HG03097 (cell line): Measurements from ENCODE around the gene CYP4V2.
"Not testable (repeated sequence)": the region's sequence is repeated elsewhere in the genome, so short reads cannot be mapped to it uniquely, and the experiment has no call there.

Source experiments
- ATAC-seq: cut with Tn5 transposase; IDR thresholded peaks from one replicate; pipeline ENCODE4 v1.9.1; 2021; ENCODE audit not compliant: unreplicated experiment, low FRiP score

CYP4V2 gene

DNA sequence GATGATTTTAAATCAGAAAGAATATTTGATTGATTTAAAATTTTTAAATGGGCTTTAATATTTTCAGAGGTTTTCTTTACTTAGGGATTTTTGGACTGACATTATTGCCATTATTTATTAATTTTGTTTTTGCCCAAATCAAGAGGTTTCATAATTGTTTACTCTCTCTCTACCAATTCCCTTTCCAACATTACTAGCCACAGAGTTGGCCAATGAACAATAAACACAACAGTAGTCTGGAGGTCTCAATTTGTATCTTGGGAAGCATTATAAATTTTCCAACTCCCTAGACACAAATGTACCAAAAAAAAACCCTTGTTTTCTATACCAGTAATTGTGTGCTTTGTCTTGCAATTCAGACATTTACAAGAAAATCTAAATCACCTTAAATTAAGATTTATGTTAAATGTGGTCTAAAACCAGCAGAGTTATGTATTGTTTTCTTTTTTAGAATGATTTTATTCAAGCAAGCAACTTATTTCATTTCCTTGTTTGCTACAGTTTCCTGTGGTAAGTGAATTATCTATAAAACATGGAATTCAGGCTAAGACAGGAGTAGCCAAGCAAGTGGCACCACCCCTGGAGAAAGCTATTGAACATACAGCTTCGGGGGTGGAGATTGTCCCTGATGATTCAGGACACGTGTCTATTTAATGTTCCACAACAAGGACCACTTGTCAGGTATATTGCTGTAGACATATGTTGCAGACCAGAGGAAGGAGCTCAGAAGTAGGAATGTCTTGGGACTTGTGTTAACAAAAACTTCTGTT lies 36.6 kb downstream of the CYP4V2 start:
- no peak for ATAC-seq

DNA sequence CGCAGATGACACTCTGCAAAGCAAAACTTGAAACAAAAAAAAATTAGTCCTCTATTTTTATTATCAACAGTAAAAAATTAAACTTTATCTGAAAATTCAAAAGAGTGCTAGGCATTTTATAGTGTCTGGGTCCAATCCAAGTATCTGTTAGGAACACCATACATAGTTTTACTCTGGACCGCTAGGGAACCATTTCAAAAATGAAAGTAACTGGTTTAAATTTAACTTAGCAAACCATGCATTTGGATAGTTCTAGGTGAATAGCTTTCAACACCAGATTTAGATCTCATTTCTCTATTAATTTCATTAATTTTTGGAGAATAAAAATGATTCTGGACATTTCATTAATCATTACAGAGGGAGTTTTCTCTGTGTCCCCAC lies 37.1 kb downstream of the CYP4V2 start:
- ATAC-seq = no peak

GRCh38 chr4:186234367-186234766 lies 43.0 kb downstream of the CYP4V2 start:
- ATAC-seq = no peak

DNA sequence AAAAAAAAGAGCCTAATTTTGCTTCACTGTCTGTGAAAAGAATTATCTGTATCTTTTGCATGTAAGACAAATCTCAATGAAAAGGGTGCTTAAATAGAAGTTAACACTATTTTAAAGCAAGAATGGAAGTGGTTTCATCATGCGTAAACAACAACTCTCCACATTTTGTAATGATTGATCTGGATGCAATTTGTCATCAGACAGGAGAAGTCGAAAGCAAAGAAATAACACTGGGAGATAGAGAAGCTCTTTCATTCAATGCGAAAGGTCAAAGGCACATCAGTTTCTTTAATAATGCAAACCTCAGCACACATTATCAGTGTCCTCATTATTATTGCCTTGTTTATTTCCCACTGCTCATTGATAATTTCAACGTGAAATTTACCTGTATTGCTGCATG lies 44.8 kb downstream of the CYP4V2 start:
- no peak for ATAC-seq

DNA sequence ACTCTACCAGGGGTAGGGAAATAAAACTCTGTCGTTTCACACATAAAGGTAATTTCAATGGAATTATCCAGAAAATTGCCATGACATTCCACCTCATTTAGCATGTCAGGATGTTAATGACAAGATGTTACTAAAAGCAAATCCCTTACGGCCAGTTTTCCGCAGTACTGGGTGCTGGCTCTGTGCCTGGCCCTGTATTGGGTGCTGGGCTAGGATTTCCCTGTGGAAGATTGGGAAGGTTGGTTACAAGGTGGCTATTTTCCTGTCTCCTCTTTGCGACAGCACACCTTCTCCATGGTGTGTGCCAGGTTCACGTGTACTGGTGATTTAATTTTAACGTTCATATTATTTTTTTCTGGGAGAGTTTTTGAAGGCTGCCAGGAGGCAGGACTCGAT lies 49.1 kb downstream of the CYP4V2 start:
- ATAC-seq = no peak

DNA sequence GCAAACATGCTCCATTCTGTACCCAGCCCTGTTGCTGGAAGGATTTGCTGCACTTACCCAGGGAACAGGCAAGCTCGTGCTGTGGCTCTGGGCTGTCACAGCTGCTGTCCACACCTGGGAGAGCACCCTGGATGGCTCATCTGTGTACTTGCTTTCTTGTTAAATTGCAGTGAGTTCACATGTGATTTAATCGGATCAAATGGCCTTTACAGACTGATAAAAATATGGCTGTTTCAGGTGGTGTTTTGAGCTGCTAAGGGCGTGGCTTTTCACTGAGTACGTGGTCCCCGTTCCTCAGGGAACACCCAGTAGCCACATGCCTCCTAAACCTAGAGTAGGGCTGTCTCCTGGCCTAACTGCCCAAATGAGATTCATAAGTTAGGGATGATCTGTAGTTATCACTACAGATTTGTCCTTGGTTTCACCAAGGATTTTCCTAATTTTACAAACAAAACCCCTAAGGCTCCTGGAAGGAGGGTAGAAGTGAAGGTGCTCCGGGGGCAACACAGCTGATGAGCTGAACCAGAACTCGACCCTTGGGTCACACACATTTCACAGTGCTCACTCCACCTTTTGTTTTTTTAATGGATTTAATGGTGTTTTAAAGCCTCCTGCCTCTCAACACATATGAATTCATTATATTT lies 49.6 kb downstream of the CYP4V2 start:
- no peak for ATAC-seq

DNA sequence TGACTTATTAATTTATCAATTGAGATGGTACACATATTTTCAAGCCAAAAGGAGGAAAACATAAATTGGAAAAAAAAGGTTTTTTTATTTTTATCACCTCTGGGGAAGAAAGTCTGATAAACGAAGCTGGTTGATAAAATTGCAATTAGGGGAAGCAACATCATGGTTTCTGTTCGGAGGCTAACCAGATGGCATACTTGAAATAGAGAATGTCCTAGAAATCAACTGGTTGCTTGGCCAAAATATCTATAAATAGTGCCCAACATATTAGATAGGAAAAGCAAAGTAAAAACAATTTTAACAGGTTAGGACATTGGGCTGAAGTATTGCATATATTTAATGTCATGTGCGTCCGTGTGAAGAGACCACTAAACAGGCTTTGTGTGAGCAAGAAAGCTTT lies 50.2 kb downstream of the CYP4V2 start:
- ATAC-seq = no peak

DNA sequence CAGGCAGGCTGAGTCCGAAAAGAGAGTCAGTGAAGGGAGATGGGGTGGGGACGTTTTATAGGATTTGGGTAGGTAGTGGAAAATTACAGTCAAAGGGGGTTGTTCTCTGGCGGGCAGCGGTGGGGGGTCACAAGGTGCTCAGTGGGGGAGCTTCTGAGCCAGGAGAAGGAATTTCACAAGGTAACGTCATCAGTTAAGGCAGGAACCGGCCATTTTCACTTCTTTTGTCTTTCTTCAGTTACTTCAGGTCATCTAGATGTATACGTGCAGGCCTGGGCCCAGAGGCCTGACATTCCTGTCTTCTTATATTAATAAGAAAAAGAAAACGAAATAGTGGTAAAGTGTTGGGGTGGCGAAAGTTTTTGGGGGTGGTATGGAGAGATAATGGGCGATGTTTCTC lies 50.7 kb downstream of the CYP4V2 start:
- not testable (repeated sequence) for ATAC-seq

DNA sequence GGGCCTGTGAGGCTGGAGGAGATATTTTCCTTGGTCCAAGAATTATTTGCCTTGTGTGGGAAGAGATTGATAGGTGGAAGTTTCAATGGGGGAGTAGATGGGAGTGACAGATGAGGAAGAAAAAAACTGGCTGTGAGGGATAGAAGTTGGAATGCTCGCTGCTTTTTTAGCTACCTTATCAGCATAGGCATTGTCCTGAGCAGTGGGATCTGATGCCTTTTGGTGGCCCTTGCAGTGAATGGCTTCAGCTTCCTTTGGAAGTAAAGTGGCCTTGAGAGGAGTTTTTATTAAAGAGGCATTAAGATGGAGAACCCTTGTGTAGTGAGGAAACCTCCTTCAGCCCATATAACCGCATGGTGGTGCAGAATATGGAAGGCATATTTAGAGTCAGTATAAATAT lies 52.0 kb downstream of the CYP4V2 start:
- ATAC-seq = no peak

DNA sequence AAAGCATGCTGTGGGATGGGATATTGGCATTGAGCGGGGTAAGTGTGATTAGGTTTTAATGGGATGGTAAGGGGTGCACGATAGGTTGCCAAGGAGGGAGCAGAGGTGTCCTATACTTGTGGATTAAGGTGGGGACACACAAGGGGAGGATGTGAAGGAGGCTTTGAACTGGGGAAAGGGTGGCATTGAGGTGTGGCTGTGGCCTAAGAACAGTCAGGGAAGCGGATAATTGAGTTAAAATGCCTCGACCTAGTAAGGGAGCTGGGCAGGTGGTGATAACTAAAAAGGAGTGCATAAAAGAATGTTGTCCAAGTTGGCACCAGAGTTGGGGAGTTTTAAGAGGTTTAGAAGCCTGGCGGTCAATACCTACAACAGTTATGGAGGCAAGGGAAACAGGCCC lies 53.5 kb downstream of the CYP4V2 start:
- ATAC-seq = no peak

- not testable (repeated sequence) for ATAC-seq
Measured at GRCh38 chr4:186247062-186247752, 55.8 kb downstream of the CYP4V2 start.

GRCh38 chr4:186248643-186249042 lies 57.3 kb downstream of the CYP4V2 start:
- no peak for ATAC-seq

DNA sequence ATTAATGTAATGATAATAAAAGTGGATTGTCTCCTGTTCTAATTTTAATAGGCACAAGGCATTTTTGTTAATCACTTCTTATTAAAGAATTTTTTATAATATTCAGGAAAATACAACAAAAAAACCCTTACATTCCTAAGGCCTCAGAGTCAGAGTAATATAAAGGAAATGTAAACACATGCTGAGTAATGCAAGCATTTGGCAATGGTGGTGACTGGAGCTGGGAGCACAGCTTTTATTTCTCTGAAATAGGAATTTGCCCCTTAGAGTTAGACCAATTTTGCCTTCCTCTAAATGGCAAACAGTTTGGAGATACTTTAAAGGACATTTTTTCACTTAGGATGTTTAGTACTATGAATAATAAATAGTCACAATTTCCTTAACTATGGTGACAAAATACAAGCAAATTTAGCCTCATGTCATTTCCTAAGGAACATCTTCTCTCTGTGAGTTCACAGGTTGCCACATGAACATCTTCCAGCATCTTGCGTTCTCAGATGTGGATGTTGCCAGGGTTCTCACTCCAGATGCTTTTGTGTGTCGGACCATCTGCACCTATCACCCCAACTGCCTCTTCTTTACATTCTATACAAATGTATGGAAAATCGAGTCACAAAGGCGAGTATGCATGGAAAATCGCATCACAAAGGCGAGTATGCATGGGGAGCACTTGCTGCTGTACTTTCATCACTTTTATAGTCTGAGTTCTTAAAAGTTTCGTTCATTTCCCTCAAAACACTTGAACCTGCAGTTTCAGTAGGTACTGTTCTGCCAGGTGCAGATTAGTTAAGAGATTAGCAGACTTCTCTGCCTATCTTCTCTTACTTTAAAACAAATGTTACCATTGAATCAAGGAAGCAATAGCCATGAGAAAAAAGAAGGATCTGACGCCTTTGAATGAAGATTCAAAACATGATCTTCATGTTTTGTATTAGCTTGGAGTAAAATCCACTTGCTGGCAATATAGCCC lies 58.7 kb downstream of the CYP4V2 start:
- no peak for ATAC-seq

DNA sequence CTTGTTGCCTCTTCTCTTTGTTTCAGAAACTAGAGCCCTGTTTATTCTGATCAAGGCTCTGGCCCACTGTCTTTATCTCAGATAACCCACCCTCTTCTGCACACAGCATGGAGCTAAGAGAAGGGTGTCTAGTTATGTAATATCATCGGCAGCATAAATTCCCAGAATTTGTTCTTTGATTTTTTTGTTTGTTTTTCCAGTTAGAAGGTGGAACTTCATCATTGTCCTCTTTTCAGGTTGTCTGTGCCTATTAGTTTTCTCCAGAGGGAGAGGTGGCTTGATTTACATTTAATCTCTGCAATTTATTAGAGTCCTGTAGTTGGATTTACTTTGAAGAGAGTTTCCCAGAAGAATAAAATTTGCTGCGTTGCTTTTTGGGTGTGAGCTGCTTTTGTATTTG lies 59.4 kb downstream of the CYP4V2 start:
- no peak for ATAC-seq

DNA sequence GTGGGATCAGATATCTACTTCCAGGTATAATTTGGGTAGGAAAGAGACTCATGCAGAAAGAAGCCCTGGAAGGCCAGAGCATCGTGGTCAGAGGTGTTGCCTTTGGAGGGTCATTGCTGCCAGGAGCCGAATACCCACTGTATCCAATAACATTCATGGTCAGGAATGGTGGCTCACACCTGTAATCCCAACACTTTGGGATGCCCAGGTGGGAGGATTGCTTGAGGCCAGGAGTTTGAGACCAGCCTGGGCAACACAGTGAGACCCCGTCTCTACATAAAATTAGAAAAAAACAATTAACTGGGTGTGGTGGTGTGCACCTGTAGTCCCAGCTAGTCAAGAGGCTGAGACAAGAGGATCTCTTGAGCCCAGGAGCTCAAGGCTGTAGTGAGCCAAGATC lies 63.8 kb downstream of the CYP4V2 start:
- ATAC-seq = no peak

GRCh38 chr4:186258216-186258811 lies 66.9 kb downstream of the CYP4V2 start:
- ATAC-seq = no peak

DNA sequence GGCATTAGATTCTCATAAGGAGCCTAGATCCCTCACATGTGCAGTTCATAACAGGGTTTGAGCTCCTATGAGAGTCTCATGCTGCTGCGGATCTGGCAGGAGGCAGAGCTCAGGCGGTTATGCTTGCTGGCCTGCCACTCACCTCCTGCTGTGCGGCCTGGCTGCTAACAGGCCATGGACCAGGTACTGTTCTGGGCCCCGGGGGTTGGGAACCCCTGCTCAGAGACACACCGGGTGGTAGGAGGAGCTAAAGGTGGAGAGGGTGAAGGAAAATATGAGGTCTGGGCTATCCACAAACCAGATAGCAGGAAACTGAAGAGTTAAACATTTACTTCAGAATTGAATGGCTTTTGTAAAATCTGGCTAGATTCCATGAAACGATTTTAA lies 68.7 kb downstream of the CYP4V2 start:
- no peak for ATAC-seq
